SK-N-SH (cell line): ENCODE results near the gene GNAT2. TPM values are rescaled to one million over a fixed set of nuclear protein-coding genes. Genes with fewer than 3 reads are reported as not detected.
A peak's percentile ranks its signal among the peaks of the same experiment; 100 is the strongest.

ENCODE experiments used
- CTCF ChIA-PET: fragments of 300-600, 350-600 bp; formaldehyde crosslinking; extraction: SDS; loops from one replicate; lab custom pipeline; 2021; lab: Yijun Ruan, JAX
- POLR2A ChIA-PET: fragments of 350-600 bp; sonication (Branson Sonifier 250); formaldehyde crosslinking; extraction: SDS; loops from one replicate; lab custom pipeline; 2020; ENCODE audit warnings: antibody characterized with exemption, inconsistent platforms; lab: Yijun Ruan, JAX
- DNase-seq: peaks from one replicate; pipeline ENCODE4 v3.0.0; 2012
- H2AFZ ChIP-seq: fragments of 200-600 bp; sonication (generic); 2 replicates; pipeline ENCODE4 v1.8.1; 2016; ENCODE audit warnings: antibody characterized with exemption, mild to moderate bottlenecking, low read depth
- H3F3A ChIP-seq: fragments of 200-600 bp; sonication (generic); replicated peaks from 2 replicates; pipeline ENCODE3; 2016; ENCODE audit warnings: antibody characterized with exemption, mild to moderate bottlenecking; ENCODE audit not compliant: insufficient read depth
- H3K27ac ChIP-seq, 2 experiments: fragments of 200-500 bp in 1 of 2; fragments of 200-600 bp in 1 of 2; sonication (Bioruptor generic) in 1 of 2; sonication (generic), shearing (Covaris generic) in 1 of 2; 2 replicates each; pipeline versions ENCODE4 v1.5.1 to v1.6.1; 2014 to 2016; ENCODE audit warnings: low read depth in 2 of 2, inconsistent platforms in 1 of 2, low read length in 1 of 2, mild to moderate bottlenecking in 1 of 2, mixed read lengths in 1 of 2
- H3K27me3 ChIP-seq: fragments of 200-600 bp; sonication (generic), shearing (Covaris generic); 2 replicates; pipeline ENCODE4 v1.6.1; 2016; ENCODE audit warnings: mixed run types; ENCODE audit not compliant: insufficient read depth
- H3K36me3 ChIP-seq, 2 experiments: fragments of 200-500 bp in 1 of 2; fragments of 200-600 bp in 1 of 2; sonication (Bioruptor generic) in 1 of 2; sonication (generic) in 1 of 2; replicated peaks in 1 of 2; 2 replicates each; pipeline versions ENCODE3 to v1.5.1; 2014 to 2016; ENCODE audit warnings: low read length in 1 of 2, mild to moderate bottlenecking in 1 of 2; ENCODE audit not compliant: insufficient read depth in 2 of 2, control insufficient read depth in 1 of 2
- H3K4me1 ChIP-seq, 2 experiments: fragments of 200-500 bp in 1 of 2; fragments of 200-600 bp in 1 of 2; sonication (Bioruptor generic) in 1 of 2; sonication (generic), shearing (Covaris generic) in 1 of 2; 2 replicates each; pipeline versions ENCODE4 v1.5.1 to v1.6.1; 2014 to 2016; ENCODE audit warnings: low read depth in 1 of 2, low read length in 1 of 2, mixed run types in 1 of 2; ENCODE audit not compliant: insufficient read depth in 2 of 2, control insufficient read depth in 1 of 2
- H3K4me2 ChIP-seq: fragments of 200-600 bp; sonication (generic), shearing (Covaris generic); 2 replicates; pipeline ENCODE4 v1.6.1; 2017; ENCODE audit warnings: mixed run types
- H3K4me3 ChIP-seq, 2 experiments: fragments of 200-500 bp in 1 of 2; fragments of 200-600 bp in 1 of 2; sonication (Bioruptor generic) in 1 of 2; sonication (generic), shearing (Covaris generic) in 1 of 2; 2 replicates each; pipeline versions ENCODE4 v1.5.1 to v1.8.1; 2014 to 2016; ENCODE audit warnings: low read depth in 2 of 2, inconsistent platforms in 1 of 2, low read length in 1 of 2, mild to moderate bottlenecking in 1 of 2, mixed read lengths in 1 of 2, moderate library complexity in 1 of 2
- H3K79me2 ChIP-seq: fragments of 200-600 bp; sonication (generic); 2 replicates; pipeline ENCODE4 v1.8.1; 2017; ENCODE audit warnings: mild to moderate bottlenecking; ENCODE audit not compliant: insufficient read depth
- H3K9ac ChIP-seq: fragments of 200-600 bp; sonication (generic); 2 replicates; pipeline ENCODE4 v1.6.1; 2017; ENCODE audit warnings: mixed run types
- H3K9me2 ChIP-seq: fragments of 200-600 bp; sonication (generic); 2 replicates; pipeline ENCODE4 v1.6.1; 2017; ENCODE audit warnings: mixed run types
- H3K9me3 ChIP-seq: fragments of 200-600 bp; sonication (generic); 2 replicates; pipeline ENCODE4 v1.6.1; 2017; ENCODE audit warnings: mixed run types, mild to moderate bottlenecking, moderate library complexity
- H4K20me1 ChIP-seq: fragments of 200-600 bp; sonication (generic); 2 replicates; pipeline ENCODE4 v1.6.1; 2017; ENCODE audit warnings: mild to moderate bottlenecking, mixed run types; ENCODE audit not compliant: insufficient read depth
- CHD2 ChIP-seq: fragments of 150-350 bp; IDR thresholded peaks from 2 replicates; pipeline ENCODE4 v1.6.1; 2018; ENCODE audit warnings: low read length; ENCODE audit not compliant: partially characterized antibody
- EP300 ChIP-seq, 2 experiments: IDR thresholded peaks; 2 replicates each; pipeline versions ENCODE4 v1.4.0 to v1.6.1; 2012; ENCODE audit warnings: borderline replicate concordance in 1 of 2, low read depth in 1 of 2, low read length in 1 of 2
- FOSL2 ChIP-seq: IDR thresholded peaks from 2 replicates; pipeline ENCODE4 v1.4.0; 2012; ENCODE audit warnings: low read depth, mild to moderate bottlenecking, moderate library complexity, borderline replicate concordance
- FOXJ3 ChIP-seq: sonication (generic); formaldehyde crosslinking; IDR thresholded peaks from 2 replicates; pipeline ENCODE4 v1.5.1; 2020; ENCODE audit warnings: mild to moderate bottlenecking, missing genetic modification reagents
- FOXM1 ChIP-seq: IDR thresholded peaks from 2 replicates; pipeline ENCODE4 v1.4.0; 2012; ENCODE audit warnings: low read depth, mild to moderate bottlenecking
- GATA2 ChIP-seq: sonication (generic); formaldehyde crosslinking; IDR thresholded peaks from 2 replicates; pipeline ENCODE4 v1.5.0; 2020; ENCODE audit warnings: mild to moderate bottlenecking, missing genetic modification reagents
- MEF2A ChIP-seq: IDR thresholded peaks from 2 replicates; pipeline ENCODE4 v1.4.0; 2012; ENCODE audit warnings: low read depth, borderline replicate concordance
- MXI1 ChIP-seq: IDR thresholded peaks from 2 replicates; pipeline ENCODE4 v1.6.1; 2012; ENCODE audit warnings: mild to moderate bottlenecking, low read depth, low read length, improper control_type of control experiment
- NFIC ChIP-seq: IDR thresholded peaks from 2 replicates; pipeline ENCODE4 v1.4.0; 2012; ENCODE audit warnings: borderline replicate concordance
- POLR2AphosphoS5 ChIP-seq: IDR thresholded peaks from 2 replicates; pipeline ENCODE4 v1.6.1; 2012; ENCODE audit warnings: low read depth, low read length
- RAD21 ChIP-seq: IDR thresholded peaks from 2 replicates; pipeline ENCODE4 v1.6.1; 2012; ENCODE audit warnings: mild to moderate bottlenecking, low read length
- RCOR1 ChIP-seq: fragments of 150-350 bp; IDR thresholded peaks from 2 replicates; pipeline ENCODE4 v1.6.1; 2017; ENCODE audit warnings: antibody characterized with exemption, low read length
- SIN3A ChIP-seq: IDR thresholded peaks from 2 replicates; pipeline ENCODE4 v1.6.1; 2012; ENCODE audit warnings: low read depth, mild to moderate bottlenecking, low read length, moderate library complexity, borderline replicate concordance
- SMC3 ChIP-seq: IDR thresholded peaks from 2 replicates; pipeline ENCODE4 v1.6.1; 2012; ENCODE audit warnings: low read depth, low read length, improper control_type of control experiment
- TCF12 ChIP-seq: IDR thresholded peaks from 2 replicates; pipeline ENCODE4 v1.4.0; 2012
- TEAD4 ChIP-seq: IDR thresholded peaks from 2 replicates; pipeline ENCODE4 v1.4.0; 2012; ENCODE audit warnings: mild to moderate bottlenecking, borderline replicate concordance; ENCODE audit not compliant: insufficient read depth
- WGBS: methylation state at CpG from one replicate; pipeline ENCODE4 v1.1.6; 2017; ENCODE audit warnings: low lambda C conversion rate; 5-methylcytosine and 5-hydroxymethylcytosine counted together
- polyA plus RNA-seq, 3 experiments: library from polyadenylated mRNA; depleted of rRNA; stranded (reverse); fragments of >200 nt; gene quantifications; 2 replicates each; pipeline ENCODE4 v1.2.3, GENCODE V29; 2012
- TF ChIP-seq, protein P1 (sequence below): IDR thresholded peaks from 2 replicates; pipeline ENCODE4 v1.6.1; 2012; ENCODE audit warnings: mild to moderate bottlenecking, low read depth, low read length, moderate library complexity
- TF ChIP-seq, protein P2 (sequence below): fragments of 150-350 bp; IDR thresholded peaks from 2 replicates; pipeline ENCODE4 v1.6.1; 2017; ENCODE audit warnings: antibody characterized with exemption, low read length, low read depth, borderline replicate concordance
- TF ChIP-seq, protein P3 (sequence below): IDR thresholded peaks from 2 replicates; pipeline ENCODE4 v1.4.0; 2012; ENCODE audit warnings: low read depth, borderline replicate concordance
- TF ChIP-seq, protein P4 (sequence below): IDR thresholded peaks from 2 replicates; pipeline ENCODE4; 2012
- TF ChIP-seq, protein P5 (sequence below): fragments of 200-600 bp; sonication (generic); IDR thresholded peaks from 2 replicates; pipeline ENCODE4 v1.6.1; 2017; ENCODE audit warnings: antibody characterized with exemption, mild to moderate bottlenecking, moderate library complexity

The GNAT2 gene
- polyA plus RNA-seq, 1 of the 3 experiments (the other 2 are of a cell fraction): 0.16 TPM

DNA sequence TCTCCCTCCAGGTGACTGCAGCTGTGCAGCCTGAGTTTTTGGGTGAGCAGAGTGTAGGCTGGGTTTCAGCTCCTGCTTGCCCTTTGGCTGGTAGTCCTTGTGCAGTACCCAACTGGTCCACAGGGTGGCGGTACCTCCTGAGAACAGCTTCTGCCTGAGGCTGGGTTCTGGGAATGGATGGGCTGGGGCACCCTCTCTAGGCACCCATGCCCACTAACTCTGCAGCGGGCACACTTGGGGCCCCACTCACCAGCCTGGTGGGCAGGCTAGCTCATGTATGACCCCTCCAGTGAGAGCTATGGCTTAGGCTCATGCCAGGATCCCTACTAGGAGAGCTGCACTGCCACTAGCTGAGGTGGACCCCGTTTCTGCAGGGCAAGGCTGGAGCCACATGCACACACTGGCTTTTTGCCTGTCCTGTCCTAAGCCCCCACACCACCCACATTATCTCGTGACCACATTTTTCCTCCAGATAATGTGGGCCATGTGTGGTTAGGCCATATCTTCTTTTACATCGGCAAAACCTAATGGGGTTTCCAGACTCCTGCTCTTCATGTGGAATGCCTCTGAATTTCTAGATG, 21.0 kb upstream of the GNAT2 start:
- CTCF ChIA-PET: interaction anchor here (0.6 to 9.5 kb wide), 53 partner anchors 10 to 856 kb away, joined by 3 to 169 read pairs (median 4); partner anchors contain the start of genes AHCYL1, AMPD2, CYB561D1 and GNAI3
- 7% methylated on average over 5 of the region's 5 CpGs for WGBS
- TF ChIP-seq FOSL2 (no peak), CHD2 (peak; percentile 80), FOXM1 (no peak), TEAD4 (no peak), TCF12 (peak; percentile 70), MEF2A (no peak), SMC3 (peak; percentile 82), MXI1 (peak; percentile 90), RAD21 (peak; percentile 69), FOXJ3 (CRISPR knock-in tag) (peak; percentile 96), NFIC (no peak), RCOR1 (peak; percentile 94), POLR2AphosphoS5 (no peak), GATA2 (CRISPR knock-in tag) (peak; percentile 99), EP300 (IDR thresholded peaks at IDR 0.05; ENCODE audit: borderline replicate concordance in 1 of 2, low read depth in 1 of 2, low read length in 1 of 2) (peak in 1 of 2 experiments; percentile 94; a peak in 2 of 4 replicates), SIN3A (0 out of 2 replicates have a peak, but pooled peaks have one; percentile 22)
- TF ChIP-seq, protein P1, sequence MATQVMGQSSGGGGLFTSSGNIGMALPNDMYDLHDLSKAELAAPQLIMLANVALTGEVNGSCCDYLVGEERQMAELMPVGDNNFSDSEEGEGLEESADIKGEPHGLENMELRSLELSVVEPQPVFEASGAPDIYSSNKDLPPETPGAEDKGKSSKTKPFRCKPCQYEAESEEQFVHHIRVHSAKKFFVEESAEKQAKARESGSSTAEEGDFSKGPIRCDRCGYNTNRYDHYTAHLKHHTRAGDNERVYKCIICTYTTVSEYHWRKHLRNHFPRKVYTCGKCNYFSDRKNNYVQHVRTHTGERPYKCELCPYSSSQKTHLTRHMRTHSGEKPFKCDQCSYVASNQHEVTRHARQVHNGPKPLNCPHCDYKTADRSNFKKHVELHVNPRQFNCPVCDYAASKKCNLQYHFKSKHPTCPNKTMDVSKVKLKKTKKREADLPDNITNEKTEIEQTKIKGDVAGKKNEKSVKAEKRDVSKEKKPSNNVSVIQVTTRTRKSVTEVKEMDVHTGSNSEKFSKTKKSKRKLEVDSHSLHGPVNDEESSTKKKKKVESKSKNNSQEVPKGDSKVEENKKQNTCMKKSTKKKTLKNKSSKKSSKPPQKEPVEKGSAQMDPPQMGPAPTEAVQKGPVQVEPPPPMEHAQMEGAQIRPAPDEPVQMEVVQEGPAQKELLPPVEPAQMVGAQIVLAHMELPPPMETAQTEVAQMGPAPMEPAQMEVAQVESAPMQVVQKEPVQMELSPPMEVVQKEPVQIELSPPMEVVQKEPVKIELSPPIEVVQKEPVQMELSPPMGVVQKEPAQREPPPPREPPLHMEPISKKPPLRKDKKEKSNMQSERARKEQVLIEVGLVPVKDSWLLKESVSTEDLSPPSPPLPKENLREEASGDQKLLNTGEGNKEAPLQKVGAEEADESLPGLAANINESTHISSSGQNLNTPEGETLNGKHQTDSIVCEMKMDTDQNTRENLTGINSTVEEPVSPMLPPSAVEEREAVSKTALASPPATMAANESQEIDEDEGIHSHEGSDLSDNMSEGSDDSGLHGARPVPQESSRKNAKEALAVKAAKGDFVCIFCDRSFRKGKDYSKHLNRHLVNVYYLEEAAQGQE: no peak
- TF ChIP-seq, protein P2, sequence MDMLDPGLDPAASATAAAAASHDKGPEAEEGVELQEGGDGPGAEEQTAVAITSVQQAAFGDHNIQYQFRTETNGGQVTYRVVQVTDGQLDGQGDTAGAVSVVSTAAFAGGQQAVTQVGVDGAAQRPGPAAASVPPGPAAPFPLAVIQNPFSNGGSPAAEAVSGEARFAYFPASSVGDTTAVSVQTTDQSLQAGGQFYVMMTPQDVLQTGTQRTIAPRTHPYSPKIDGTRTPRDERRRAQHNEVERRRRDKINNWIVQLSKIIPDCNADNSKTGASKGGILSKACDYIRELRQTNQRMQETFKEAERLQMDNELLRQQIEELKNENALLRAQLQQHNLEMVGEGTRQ: no peak
- TF ChIP-seq, protein P3, sequence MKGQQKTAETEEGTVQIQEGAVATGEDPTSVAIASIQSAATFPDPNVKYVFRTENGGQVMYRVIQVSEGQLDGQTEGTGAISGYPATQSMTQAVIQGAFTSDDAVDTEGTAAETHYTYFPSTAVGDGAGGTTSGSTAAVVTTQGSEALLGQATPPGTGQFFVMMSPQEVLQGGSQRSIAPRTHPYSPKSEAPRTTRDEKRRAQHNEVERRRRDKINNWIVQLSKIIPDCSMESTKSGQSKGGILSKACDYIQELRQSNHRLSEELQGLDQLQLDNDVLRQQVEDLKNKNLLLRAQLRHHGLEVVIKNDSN: no peak
- TF ChIP-seq, protein P4, sequence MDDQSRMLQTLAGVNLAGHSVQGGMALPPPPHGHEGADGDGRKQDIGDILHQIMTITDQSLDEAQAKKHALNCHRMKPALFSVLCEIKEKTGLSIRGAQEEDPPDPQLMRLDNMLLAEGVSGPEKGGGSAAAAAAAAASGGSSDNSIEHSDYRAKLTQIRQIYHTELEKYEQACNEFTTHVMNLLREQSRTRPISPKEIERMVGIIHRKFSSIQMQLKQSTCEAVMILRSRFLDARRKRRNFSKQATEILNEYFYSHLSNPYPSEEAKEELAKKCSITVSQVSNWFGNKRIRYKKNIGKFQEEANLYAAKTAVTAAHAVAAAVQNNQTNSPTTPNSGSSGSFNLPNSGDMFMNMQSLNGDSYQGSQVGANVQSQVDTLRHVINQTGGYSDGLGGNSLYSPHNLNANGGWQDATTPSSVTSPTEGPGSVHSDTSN: no peak
- TF ChIP-seq, protein P5, sequence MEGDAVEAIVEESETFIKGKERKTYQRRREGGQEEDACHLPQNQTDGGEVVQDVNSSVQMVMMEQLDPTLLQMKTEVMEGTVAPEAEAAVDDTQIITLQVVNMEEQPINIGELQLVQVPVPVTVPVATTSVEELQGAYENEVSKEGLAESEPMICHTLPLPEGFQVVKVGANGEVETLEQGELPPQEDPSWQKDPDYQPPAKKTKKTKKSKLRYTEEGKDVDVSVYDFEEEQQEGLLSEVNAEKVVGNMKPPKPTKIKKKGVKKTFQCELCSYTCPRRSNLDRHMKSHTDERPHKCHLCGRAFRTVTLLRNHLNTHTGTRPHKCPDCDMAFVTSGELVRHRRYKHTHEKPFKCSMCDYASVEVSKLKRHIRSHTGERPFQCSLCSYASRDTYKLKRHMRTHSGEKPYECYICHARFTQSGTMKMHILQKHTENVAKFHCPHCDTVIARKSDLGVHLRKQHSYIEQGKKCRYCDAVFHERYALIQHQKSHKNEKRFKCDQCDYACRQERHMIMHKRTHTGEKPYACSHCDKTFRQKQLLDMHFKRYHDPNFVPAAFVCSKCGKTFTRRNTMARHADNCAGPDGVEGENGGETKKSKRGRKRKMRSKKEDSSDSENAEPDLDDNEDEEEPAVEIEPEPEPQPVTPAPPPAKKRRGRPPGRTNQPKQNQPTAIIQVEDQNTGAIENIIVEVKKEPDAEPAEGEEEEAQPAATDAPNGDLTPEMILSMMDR: peak; percentile 92
- POLR2A ChIA-PET: interaction anchor here (0.6 to 4.9 kb wide), 6 partner anchors 8 to 94 kb away, joined by 3 to 44 read pairs (median 6); partner anchors contain the start of genes GNAI3 and GSTM4
- Histone ChIP-seq H3K9me2 (no peaks in the 10 kb centered on the region), H3K4me3 (peak overlapping the region in 1 of 2 experiments; percentile 5; a peak in 1 of 4 replicates), H3F3A (peaks cover 4% of the 10 kb centered on the region), H3K36me3 (no peaks in the 10 kb centered on the region), H3K27ac (peak overlapping the region; percentile 26 to 98; a peak in 3 of 4 replicates), H3K9ac (no peak overlapping the region), H3K4me2 (peak overlapping the region; percentile 27; the same call in 1 of the 2 replicates), H2AFZ (0 out of 2 replicates have a peak overlapping the region, but pooled peaks have one; percentile 18), H3K4me1 (peaks cover 7 to 71% of the 10 kb centered on the region in 2 experiments; a peak in 3 of 4 replicates), H3K79me2 (no peaks in the 10 kb centered on the region), H4K20me1 (no peaks in the 10 kb centered on the region), H3K27me3 (no peaks in the 10 kb centered on the region), H3K9me3 (no peaks in the 10 kb centered on the region)
- peak; percentile 83 for DNase-seq
